ENCODE measurements around the gene ANO9.
"Not testable (repeated sequence)": the region's sequence is repeated elsewhere in the genome, so short reads cannot be mapped to it uniquely, and the experiment has no call there.

- TF ChIP-seq POLR2AphosphoS5, CTCF, EP300 (IDR thresholded peaks at IDR 0.05): not testable (repeated sequence)
These were observed 52.4 kb downstream of the ANO9 start for GRCh38 chr11:389369-389768.

Measured in esophagus muscularis mucosa (tissue), 4 donors.